ENCODE results near the gene PPP3CB.

DNA sequence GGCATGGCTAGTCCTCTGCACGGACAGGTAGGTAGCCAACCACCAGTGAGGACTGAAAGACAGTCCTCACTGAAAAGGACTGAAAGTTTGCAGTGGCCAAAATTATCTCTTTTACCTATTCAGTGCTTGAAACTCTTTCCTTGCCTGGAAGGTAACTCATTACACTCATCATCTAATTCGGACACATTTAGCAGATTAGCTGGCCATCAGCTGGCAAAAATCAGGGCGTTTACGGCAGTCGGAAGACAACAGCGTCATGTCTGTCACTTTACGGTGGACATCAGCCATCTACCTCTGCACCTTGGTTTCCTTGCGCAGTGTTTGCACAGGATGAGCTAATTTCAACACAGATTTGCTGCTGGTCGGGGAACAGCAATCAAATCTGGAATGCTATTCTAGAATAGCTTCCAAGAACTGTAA, 82.7 kb downstream of the PPP3CB start:
- TF ChIP-seq POLR2AphosphoS5 (IDR thresholded peaks at IDR 0.05; ENCODE audit: low read depth, low read length): no peak; the same call in 1 of the 2 replicates
- peak; percentile 19; the same call in 1 of the 2 replicates for TF ChIP-seq TAF1 (IDR thresholded peaks at IDR 0.05; ENCODE audit: borderline replicate concordance, insufficient read depth, low read length)
